GM19193 (cell line): ENCODE data around the gene AMIGO2.

Experiments
- POLR2A ChIP-seq: IDR thresholded peaks from 4 replicates; pipeline ENCODE4 v1.6.1; 2011; ENCODE audit not compliant: insufficient read depth, insufficient read length; ENCODE audit errors: extremely low read depth

AMIGO2 gene

GRCh38 chr12:47079468-47079980 lies at the start of gene AMIGO2, which contains the start of gene PCED1B:
TSS of gene AMIGO2 (minus strand) at chr12:47079959. CDS start at chr12:47079002, 957 bp downstream.
TSS of gene PCED1B (plus strand) at chr12:47079621. CDS start at chr12:47235064, 155,443 bp downstream.
- TF ChIP-seq POLR2A: no peak

- TF ChIP-seq POLR2A: no peak
These were observed 46.5 kb upstream of the AMIGO2 start for GRCh38 chr12:47126246-47126645.

GRCh38 chr12:47124451-47124850 lies 44.7 kb upstream of the AMIGO2 start:
- no peak for TF ChIP-seq POLR2A

GRCh38 chr12:47123730-47124129 lies 44.0 kb upstream of the AMIGO2 start:
- no peak for TF ChIP-seq POLR2A

- TF ChIP-seq POLR2A: no peak
These were observed 42.8 kb upstream of the AMIGO2 start for GRCh38 chr12:47122602-47123001.

GRCh38 chr12:47121146-47121545 lies 41.4 kb upstream of the AMIGO2 start:
- TF ChIP-seq POLR2A: no peak

GRCh38 chr12:47120736-47121135 lies 41.0 kb upstream of the AMIGO2 start:
- TF ChIP-seq POLR2A: no peak

GRCh38 chr12:47114481-47114892 lies 34.7 kb upstream of the AMIGO2 start:
- no peak for TF ChIP-seq POLR2A

- no peak for TF ChIP-seq POLR2A
These were observed 32.9 kb upstream of the AMIGO2 start for GRCh38 chr12:47112679-47113078.

- TF ChIP-seq POLR2A: no peak
These were observed 32.1 kb upstream of the AMIGO2 start for GRCh38 chr12:47111854-47112253.

- TF ChIP-seq POLR2A: no peak
These were observed 31.6 kb upstream of the AMIGO2 start for GRCh38 chr12:47111392-47111778.

GRCh38 chr12:47110718-47111391 lies 31.1 kb upstream of the AMIGO2 start:
- no peak for TF ChIP-seq POLR2A

- TF ChIP-seq POLR2A: no peak
These were observed 30.3 kb upstream of the AMIGO2 start for GRCh38 chr12:47110011-47110541.

- TF ChIP-seq POLR2A: no peak
These were observed 28.2 kb upstream of the AMIGO2 start for GRCh38 chr12:47107926-47108325.

- TF ChIP-seq POLR2A: no peak
These were observed 27.7 kb upstream of the AMIGO2 start for GRCh38 chr12:47107446-47107845.
